Natural killer cell (primary cell): Measurements from ENCODE around the gene ZNF394. TPM values are rescaled to one million over a fixed set of nuclear protein-coding genes. Genes with fewer than 3 reads are reported as not detected.
"Not testable (repeated sequence)": the region's sequence is repeated elsewhere in the genome, so short reads cannot be mapped to it uniquely, and the experiment has no call there.

ENCODE experiments used
- ATAC-seq, 3 donors: fragments of 150-1000 bp in 2 of 3; fragments of 200-7000 bp in 1 of 3; cut with Tn5 transposase; 1 replicate in 1 of 3; 2 replicates in 2 of 3; pipeline ENCODE4 v1.10.0; 2021; ENCODE audit warnings: mild to moderate bottlenecking in 2 of 3, moderate library complexity in 2 of 3
- DNase-seq, 2 donors: peaks; one replicate each; pipeline versions ENCODE4 v3.0.0 to v3.0.0-alpha.2; 2013 to 2021; ENCODE audit warnings: mixed read lengths in 1 of 2
- H3K27ac ChIP-seq: one replicate; pipeline ENCODE4 v1.5.1; 2013; ENCODE audit warnings: mild to moderate bottlenecking, low read length
- H3K27me3 ChIP-seq: one replicate; pipeline ENCODE4 v1.6.1; 2013; ENCODE audit warnings: low read length; ENCODE audit not compliant: control insufficient read depth, insufficient read depth
- H3K36me3 ChIP-seq: one replicate; pipeline ENCODE4 v1.6.1; 2013; ENCODE audit warnings: low read length; ENCODE audit not compliant: control insufficient read depth, insufficient read depth
- H3K4me1 ChIP-seq: one replicate; pipeline ENCODE4 v1.6.1; 2013; ENCODE audit warnings: low read length; ENCODE audit not compliant: control insufficient read depth, insufficient read depth
- H3K4me3 ChIP-seq: one replicate; pipeline ENCODE4 v1.5.1; 2013; ENCODE audit warnings: low read length
- H3K9me3 ChIP-seq: one replicate; pipeline ENCODE4 v1.6.1; 2013; ENCODE audit warnings: low read length; ENCODE audit not compliant: control insufficient read depth, insufficient read depth
- H3K27ac Mint-ChIP-seq, 2 donors: one replicate each; pipeline ENCODE4 v1.8.0; 2022; ENCODE audit warnings: mild to moderate bottlenecking in 2 of 2, mixed read lengths in 2 of 2, moderate library complexity in 1 of 2
- H3K27me3 Mint-ChIP-seq, 2 donors: one replicate each; pipeline ENCODE4 v1.8.0; 2022; ENCODE audit warnings: low read depth in 2 of 2, mixed read lengths in 2 of 2
- H3K36me3 Mint-ChIP-seq: one replicate; pipeline ENCODE4 v1.8.0; 2022; ENCODE audit warnings: mixed read lengths
- H3K4me1 Mint-ChIP-seq, 2 donors: one replicate each; pipeline ENCODE4 v1.8.0; 2022; ENCODE audit warnings: mixed read lengths in 2 of 2
- H3K4me3 Mint-ChIP-seq: one replicate; pipeline ENCODE4 v1.8.0; 2022; ENCODE audit warnings: mild to moderate bottlenecking, moderate library complexity, mixed read lengths
- H3K9me3 Mint-ChIP-seq, 2 donors: one replicate each; pipeline ENCODE4 v1.8.0; 2022; ENCODE audit warnings: mixed read lengths in 2 of 2
- WGBS: methylation state at CpG from one replicate; pipeline ENCODE4 v1.1.7; 2013; ENCODE audit warnings: missing lambda C conversion rate; ENCODE audit not compliant: insufficient coverage; 5-methylcytosine and 5-hydroxymethylcytosine counted together
- intact Hi-C: fragments of 100-400 bp; cut with micrococcal nuclease; formaldehyde crosslinking; loops from one replicate; pipeline ENCODE4 v1.14.2; 2022
- total RNA-seq, 4 donors: library from RNA; stranded (reverse); fragments of 120-200 nt in 1 of 4; gene quantifications; one replicate each; pipeline versions ENCODE4 v1.2.3 to v1.2.4, GENCODE V29; 2013 to 2022
- TF ChIP-seq, protein P1 (sequence below): fragments of 200-600 bp; IDR thresholded peaks from one replicate; pipeline ENCODE4 v1.8.0; 2022; ENCODE audit warnings: antibody characterized with exemption

ZNF394 gene
- total RNA-seq, 3 donors from 2014 or later (not counting 1 experiment from before 2014, with no cell fraction given), result 188 to 237 (median 215) TPM

DNA sequence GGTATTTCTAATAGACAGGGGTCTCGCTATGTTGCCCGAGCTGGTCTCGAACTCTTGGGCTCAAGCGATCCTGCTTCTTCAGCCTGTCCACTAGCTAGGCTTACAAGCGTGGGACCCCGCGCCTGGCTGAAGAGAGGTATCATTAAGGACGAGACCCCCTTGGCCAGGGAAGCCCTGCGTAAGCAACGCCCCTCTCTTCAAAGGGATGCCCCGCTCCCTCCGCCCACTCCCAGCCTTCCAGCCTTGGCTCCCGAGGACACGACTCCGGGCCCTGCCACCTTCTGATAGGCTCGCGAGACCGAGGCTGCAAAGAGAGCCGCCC lies 4.2 kb upstream of the ZNF394 start:
- H3K27me3 ChIP-seq, result no peaks in the 10 kb centered on the region
- H3K4me1 ChIP-seq, result peaks cover 30% of the 10 kb centered on the region
- ATAC-seq (no peak), DNase-seq (no peak)
- Mint-ChIP-seq H3K27ac (peak overlapping the region; percentile 95 to 96), H3K4me3 (peak overlapping the region; percentile 98), H3K4me1 (peaks cover 18 to 29% of the 10 kb centered on the region in 2 donors), H3K36me3 (no peaks in the 10 kb centered on the region), H3K9me3 (no peaks in the 10 kb centered on the region), H3K27me3 (no peaks in the 10 kb centered on the region)
- H3K9me3 ChIP-seq, result no peaks in the 10 kb centered on the region
- TF ChIP-seq, protein P1, sequence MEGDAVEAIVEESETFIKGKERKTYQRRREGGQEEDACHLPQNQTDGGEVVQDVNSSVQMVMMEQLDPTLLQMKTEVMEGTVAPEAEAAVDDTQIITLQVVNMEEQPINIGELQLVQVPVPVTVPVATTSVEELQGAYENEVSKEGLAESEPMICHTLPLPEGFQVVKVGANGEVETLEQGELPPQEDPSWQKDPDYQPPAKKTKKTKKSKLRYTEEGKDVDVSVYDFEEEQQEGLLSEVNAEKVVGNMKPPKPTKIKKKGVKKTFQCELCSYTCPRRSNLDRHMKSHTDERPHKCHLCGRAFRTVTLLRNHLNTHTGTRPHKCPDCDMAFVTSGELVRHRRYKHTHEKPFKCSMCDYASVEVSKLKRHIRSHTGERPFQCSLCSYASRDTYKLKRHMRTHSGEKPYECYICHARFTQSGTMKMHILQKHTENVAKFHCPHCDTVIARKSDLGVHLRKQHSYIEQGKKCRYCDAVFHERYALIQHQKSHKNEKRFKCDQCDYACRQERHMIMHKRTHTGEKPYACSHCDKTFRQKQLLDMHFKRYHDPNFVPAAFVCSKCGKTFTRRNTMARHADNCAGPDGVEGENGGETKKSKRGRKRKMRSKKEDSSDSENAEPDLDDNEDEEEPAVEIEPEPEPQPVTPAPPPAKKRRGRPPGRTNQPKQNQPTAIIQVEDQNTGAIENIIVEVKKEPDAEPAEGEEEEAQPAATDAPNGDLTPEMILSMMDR, result no peak
- no peaks in the 10 kb centered on the region for H3K36me3 ChIP-seq
- H3K27ac ChIP-seq, result peak overlapping the region; percentile 90
- H3K4me3 ChIP-seq, result peak overlapping the region; percentile 95
- intact Hi-C loops, result loop anchor here (1.0 to 10.0 kb wide), 5 partner anchors 38 to 129 kb away; partner anchors contain the start of genes ARPC1B, ATP5MF, BUD31 and FAM200A
- WGBS, result 7% methylated on average over 19 of the region's 19 CpGs

DNA sequence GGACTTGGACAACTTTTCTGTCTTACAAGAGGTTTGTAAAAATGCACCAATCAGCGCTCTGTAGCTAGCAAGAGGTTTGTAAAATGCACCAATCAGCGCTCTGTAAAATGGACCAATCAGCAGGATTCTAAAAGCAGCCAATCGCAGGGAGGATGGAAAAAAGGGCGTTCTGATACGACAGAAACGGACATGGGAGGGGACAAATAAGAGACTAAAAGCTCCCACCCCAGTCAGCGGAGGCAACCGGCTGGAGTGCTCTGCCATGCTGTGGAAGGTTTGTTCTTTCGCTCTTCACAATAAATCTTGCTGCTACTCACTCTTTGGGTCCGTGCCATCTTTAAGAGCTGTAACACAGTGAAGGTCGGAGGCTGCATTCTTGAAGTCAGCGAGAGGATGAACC lies 1.2 kb upstream of the ZNF394 start:
- H3K36me3 ChIP-seq, result peaks cover 14% of the 10 kb centered on the region
- intact Hi-C loops, result loop anchor here (5.0 to 10.0 kb wide), 2 partner anchors 116 to 126 kb away; partner anchors contain the start of genes ARPC1B and ZSCAN25
- not testable (repeated sequence) for DNase-seq, H3K9me3 Mint-ChIP-seq, H3K9me3 ChIP-seq, H3K27ac ChIP-seq, H3K27me3 ChIP-seq, H3K36me3 Mint-ChIP-seq, H3K4me3 ChIP-seq, ATAC-seq, H3K27me3 Mint-ChIP-seq
- H3K4me3 Mint-ChIP-seq, result peak overlapping the region; percentile 100
- H3K27ac Mint-ChIP-seq, result peak overlapping the region; percentile 95 to 99
- peaks cover 50% of the 10 kb centered on the region for H3K4me1 ChIP-seq
- peaks cover 32 to 40% of the 10 kb centered on the region in 2 donors for H3K4me1 Mint-ChIP-seq
- 98% methylated on average over 12 of the region's 12 CpGs for WGBS

DNA sequence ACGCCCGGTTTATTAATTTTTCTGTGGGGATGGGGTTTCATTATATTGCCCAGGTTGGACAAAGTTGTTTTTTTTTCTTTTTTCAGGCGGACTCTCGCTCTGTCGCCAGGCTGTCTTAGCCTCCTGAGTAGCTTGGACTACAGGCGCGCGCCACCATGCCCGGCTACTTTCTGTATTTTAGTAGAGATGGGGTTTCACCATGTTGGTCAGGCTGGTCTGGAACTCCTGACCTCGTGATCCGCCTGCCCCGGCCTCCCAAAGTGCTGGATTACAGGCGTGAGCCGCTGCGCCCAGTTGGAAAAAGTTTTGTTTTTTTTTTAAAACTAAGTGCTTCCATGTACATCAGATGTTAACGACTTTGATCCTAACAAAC lies 542 bp upstream of the ZNF394 start:
- TF ChIP-seq, protein P1, result no peak
- Histone ChIP-seq H3K9me3 (no peaks in the 10 kb centered on the region), H3K27me3 (no peaks in the 10 kb centered on the region), H3K36me3 (peaks cover 16% of the 10 kb centered on the region), H3K27ac (peak overlapping the region; percentile 96), H3K4me1 (peaks cover 47% of the 10 kb centered on the region), H3K4me3 (peak overlapping the region; percentile 92)
- intact Hi-C loops, result loop anchor here (1.0 to 10.0 kb wide), 4 partner anchors 28 to 126 kb away; partner anchors contain the start of genes ARPC1B, FAM200A, ZNF789 and ZSCAN25
- DNase-seq, result no peak
- WGBS, result 53% methylated on average over 15 of the region's 16 CpGs
- ATAC-seq, result no peak
- Mint-ChIP-seq H3K4me3 (peak overlapping the region; percentile 100), H3K36me3 (no peaks in the 10 kb centered on the region), H3K9me3 (no peaks in the 10 kb centered on the region), H3K27ac (peak overlapping the region; percentile 95 to 99), H3K27me3 (no peaks in the 10 kb centered on the region), H3K4me1 (peaks cover 29 to 34% of the 10 kb centered on the region in 2 donors)

DNA sequence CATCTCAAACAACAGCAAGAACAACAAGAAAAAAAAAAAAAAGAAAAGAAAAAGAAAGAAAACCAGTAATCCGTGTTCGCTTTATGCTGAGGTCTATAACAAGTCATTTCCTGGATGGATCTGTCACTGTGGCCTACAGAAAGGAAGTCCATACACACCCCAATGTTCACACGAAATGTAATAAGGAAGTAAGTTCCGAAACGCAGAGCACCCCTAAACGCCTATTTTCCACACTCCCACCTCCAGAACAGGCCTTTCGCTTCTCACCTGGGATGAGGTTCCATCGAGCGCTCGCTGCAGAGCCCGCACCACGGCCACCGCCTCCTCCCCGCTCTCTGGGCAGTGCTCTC lies 735 bp downstream of the ZNF394 start:
- H3K27ac Mint-ChIP-seq, result peak overlapping the region; percentile 95 to 99
- Histone ChIP-seq H3K4me1 (peaks cover 42% of the 10 kb centered on the region), H3K27me3 (no peaks in the 10 kb centered on the region), H3K27ac (peak overlapping the region; percentile 96), H3K9me3 (peaks cover 4% of the 10 kb centered on the region), H3K36me3 (peaks cover 21% of the 10 kb centered on the region), H3K4me3 (peak overlapping the region; percentile 92)
- H3K27me3 Mint-ChIP-seq, result no peaks in the 10 kb centered on the region
- DNase-seq (peak in 1 of 2 donors; percentile 76), ATAC-seq (peak; percentile 46 to 72 (median 52))
- peaks cover 2% of the 10 kb centered on the region for H3K36me3 Mint-ChIP-seq
- H3K4me3 Mint-ChIP-seq, result peak overlapping the region; percentile 100
- TF ChIP-seq, protein P1, result no peak
- under 1% methylated on average over 12 of the region's 14 CpGs for whole genome bisulfite sequencing
- intact Hi-C loops, result no loop called here
- H3K4me1 Mint-ChIP-seq, result peaks cover 25 to 29% of the 10 kb centered on the region in 2 donors
- no peaks in the 10 kb centered on the region for H3K9me3 Mint-ChIP-seq
